ENCODE results near the gene GOLGA3.
"Not testable (repeated sequence)": the region's sequence is repeated elsewhere in the genome, so short reads cannot be mapped to it uniquely, and the experiment has no call there.

The GOLGA3 gene

GRCh38 chr12:132842449-132843045 is 13.9 kb upstream of the GOLGA3 start:
- DNase-seq: no peak

DNA sequence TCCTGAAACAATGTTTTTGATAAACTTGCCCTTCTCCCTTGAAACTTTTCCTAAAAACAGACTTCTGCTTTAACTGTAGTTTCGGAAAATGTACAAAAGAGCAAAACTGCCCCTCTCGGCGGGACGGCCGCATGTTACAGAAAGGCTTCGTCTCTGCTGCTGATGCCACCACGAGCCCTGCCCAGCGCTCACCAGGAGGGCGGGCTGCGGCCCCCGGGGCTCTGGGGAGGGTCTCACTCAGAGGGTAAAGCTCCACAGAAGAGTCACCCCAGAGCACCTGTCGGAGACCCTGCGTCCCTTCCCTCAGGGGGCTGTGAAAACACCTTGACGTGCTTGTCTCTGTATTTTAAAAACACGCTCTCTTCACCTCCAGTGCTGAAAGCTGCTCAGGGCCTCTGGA is 12.5 kb upstream of the GOLGA3 start:
- no peak for DNase-seq

- no peak for DNase-seq
Measured at GRCh38 chr12:132840536-132840935, 11.9 kb upstream of the GOLGA3 start.

GRCh38 chr12:132839558-132840235 is 11.0 kb upstream of the GOLGA3 start:
- no peak for DNase-seq

- DNase-seq: no peak
Measured at GRCh38 chr12:132838410-132839080, 9.9 kb upstream of the GOLGA3 start.

GRCh38 chr12:132837693-132838409 is 9.2 kb upstream of the GOLGA3 start:
- no peak for DNase-seq

DNA sequence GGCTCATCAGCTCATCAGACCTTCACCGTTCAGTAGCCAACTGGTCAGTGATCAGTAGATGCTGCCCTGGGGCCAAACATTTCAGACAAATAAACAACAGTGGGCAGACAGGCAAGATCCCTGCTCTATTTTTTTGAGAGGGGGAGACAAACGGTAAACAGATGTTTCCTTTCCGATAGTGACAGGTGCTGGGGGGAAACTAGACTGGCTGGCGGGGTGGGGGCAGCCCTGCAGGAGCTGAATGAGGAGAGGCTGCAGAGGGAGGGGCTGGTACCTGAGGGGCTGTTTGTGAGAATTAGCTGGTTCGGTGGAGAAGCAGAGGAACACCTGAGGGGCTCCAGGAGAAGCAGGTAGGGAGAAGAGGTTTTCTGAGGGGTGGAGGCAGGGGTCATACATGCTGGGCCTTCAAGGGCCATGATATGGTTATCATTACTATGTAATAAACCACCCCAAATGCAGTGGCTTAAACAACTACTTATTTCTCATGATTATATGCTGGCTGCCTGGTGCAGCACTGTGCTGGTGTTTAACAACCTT is 8.2 kb upstream of the GOLGA3 start:
- DNase-seq: no peak

GRCh38 chr12:132836230-132836629 is 7.6 kb upstream of the GOLGA3 start:
- not testable (repeated sequence) for DNase-seq

- DNase-seq: no peak
Measured at GRCh38 chr12:132835076-132836025, 6.7 kb upstream of the GOLGA3 start.

DNA sequence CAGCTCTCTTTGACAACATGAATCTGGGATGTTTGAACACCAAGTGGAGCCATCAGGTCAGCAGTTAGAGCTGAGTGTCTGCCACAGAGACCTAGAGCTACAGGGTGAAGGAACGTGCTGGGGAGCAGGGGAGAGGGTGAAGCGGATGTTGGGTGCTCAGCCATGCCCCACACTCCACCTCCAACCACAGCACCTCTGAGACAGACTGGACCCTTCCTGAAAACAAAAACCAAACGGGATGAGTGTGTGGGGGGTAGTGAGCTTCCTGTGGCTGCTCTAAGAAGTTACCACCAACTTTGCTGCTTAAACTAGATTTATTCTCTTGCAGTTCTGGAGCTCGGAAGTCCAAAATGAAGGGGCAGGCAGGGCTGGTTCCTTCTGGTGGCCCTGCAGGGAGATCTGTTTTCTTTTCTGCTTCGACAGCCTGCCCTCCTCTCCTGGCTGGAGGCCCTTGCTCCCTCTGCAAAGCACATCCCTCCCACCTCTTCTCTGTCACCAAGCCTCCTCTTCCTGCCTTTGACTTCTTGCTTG is 5.6 kb upstream of the GOLGA3 start:
- DNase-seq: no peak

DNA sequence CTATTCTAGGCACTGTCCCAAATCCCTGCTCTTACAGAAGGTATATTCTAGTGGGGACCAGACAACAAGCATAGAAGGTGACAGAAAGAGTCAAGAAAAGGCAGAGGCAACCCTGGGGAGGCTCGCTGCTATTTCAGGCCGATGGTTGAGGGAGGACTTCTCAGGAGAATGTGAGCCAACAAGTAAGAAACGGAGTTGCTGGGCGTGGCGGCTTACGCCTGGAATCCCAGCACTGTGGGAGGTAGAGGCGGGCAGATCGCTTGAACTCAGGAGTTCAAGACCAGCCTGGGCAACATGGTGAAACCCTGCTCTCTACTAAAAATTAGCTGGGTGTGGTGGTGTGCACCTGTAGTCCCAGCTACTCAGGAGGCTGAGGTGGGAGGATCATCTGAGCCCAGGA is 4.7 kb upstream of the GOLGA3 start:
- DNase-seq: no peak

GRCh38 chr12:132831771-132832170 is 3.1 kb upstream of the GOLGA3 start:
- DNase-seq: no peak

DNA sequence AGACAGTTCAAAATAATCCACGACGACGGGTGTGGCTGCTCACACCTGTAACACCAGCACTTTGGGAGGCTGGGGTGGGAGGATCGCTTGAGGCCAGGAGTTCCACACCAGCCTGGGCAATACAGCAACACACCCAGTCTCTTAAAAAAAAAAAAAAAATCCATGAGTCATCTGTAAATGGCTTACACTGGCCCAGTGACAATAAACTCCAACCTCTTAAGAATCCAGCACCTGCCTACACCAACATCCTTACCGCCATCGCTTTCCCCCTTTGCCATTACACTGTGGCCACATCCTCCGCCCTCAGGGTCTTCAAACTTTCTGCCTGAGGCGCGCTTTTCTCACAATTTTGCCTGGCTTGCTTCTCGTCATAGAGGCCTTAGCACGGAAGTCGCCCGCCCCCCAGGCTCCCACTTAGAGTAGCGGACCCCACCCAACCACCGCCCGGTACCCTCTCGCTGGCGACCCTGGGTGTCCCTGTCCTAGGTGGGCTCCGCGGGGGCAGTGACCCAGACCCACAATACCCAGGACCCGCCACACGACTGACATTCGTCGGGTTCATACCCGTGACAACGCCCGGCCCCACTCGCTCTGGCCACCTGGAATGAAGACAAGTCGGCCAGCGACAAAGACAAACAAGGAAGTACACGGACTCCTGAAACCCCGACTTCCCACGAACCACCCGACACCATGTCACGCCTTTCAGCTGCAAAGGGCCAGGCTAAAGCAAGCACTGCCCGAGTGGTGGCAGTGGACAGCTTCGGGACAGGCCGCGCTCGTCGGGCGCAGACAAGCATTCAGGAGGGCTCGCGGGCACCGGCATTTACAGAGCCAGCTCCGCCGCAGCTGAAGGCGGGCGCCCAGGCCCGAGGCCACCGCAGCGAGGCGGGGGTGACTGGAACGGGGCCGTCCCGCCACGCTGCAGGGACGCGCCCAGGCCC is 636 bp downstream of the GOLGA3 start:
- DNase-seq: peak; percentile 78

- no peak for DNase-seq
Measured at GRCh38 chr12:132825861-132826260, 2.8 kb downstream of the GOLGA3 start.

DNA sequence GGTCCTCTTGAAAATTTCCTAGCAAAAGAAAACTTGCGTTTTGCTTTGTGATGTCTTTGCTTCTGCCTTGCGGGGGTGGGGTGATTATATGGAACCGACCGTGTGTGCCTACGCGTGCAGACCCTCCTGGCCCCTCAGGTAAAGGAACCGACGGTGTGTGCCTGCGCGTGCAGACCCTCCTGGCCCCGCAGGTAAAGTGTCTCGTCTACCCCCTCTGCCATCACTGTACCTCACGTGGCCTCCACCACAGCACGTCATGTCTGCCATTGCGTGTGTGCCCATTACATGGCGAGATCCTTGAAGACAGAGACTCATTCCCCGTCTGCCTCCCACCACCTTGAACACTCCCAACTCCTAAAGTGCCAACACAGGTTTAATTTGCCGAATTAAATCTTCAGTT is 3.6 kb downstream of the GOLGA3 start:
- no peak for DNase-seq

DNA sequence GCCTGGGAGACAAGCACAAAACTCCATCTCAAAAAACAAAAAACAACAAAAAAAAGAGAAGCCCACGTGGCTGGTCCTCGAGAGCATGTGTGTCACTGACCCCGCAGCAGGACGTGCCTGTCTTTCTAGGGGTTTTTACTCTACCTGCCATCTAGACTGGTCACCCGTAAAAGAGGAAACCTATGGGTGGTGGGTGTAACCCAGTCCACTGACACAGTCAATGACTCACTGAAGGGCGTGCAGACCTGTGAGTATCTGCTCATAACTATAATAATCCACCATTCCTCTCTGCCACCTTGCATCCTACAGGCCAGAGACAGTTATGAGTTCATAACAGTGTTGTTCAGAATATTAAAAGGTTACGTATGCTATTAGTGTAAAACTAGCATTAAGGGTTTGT is 4.6 kb downstream of the GOLGA3 start:
- no peak for DNase-seq

GRCh38 chr12:132818562-132818961 is 10.1 kb downstream of the GOLGA3 start:
- no peak for DNase-seq

DNA sequence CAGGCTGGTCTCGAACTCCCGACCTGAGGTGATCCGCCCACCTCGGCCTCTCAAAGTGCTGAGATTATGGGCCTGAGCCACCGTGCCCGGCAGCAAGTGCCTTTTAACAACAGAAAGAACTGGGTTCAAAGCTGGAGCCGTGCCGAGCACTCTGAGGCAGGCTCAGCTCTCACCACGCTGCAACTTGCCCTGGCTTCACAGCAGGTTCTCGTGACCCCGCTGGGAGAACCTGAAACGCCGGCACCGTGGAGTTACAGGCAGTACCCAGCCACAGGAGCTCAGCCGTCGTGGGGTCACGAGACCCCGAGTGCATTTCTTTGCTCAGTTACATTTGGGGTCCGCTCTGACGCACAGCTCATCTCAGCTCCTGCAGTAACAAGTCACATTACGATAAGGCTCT is 14.4 kb downstream of the GOLGA3 start:
- DNase-seq: no peak

- no peak for DNase-seq
Measured at GRCh38 chr12:132813443-132813842, 15.2 kb downstream of the GOLGA3 start.

- no peak for DNase-seq
Measured at GRCh38 chr12:132812631-132813305, 15.9 kb downstream of the GOLGA3 start.

All from fibroblast of skin of back (primary cell).